ENCODE measurements around the gene WFDC2. TPM values are rescaled to one million over a fixed set of nuclear protein-coding genes. Genes with fewer than 3 reads are reported as not detected.

WFDC2 gene
- total and polyA plus RNA-seq, 8 donors: 5.0 to 49.5 (median 15.0) TPM

DNA sequence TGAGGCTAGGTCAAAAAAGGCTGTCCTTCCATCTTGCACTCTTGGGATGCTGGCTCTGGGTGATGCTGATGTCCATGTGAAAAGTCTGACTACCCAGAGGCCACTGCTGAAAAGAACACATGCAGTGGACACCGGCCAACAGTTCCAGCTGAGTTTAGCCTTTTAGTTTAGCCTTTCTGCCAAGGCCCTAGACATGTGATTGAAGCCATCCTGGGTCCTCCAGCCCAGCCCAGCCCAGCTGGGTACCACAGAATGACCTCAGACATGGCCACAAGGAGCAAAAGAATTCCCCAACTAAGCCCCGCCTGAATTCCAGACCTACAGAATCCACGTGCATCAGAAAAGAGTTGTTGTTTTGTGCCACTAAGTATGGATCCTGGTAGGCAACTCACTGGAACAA lies 36.2 kb upstream of the WFDC2 start:
- TF ChIP-seq, protein P1, sequence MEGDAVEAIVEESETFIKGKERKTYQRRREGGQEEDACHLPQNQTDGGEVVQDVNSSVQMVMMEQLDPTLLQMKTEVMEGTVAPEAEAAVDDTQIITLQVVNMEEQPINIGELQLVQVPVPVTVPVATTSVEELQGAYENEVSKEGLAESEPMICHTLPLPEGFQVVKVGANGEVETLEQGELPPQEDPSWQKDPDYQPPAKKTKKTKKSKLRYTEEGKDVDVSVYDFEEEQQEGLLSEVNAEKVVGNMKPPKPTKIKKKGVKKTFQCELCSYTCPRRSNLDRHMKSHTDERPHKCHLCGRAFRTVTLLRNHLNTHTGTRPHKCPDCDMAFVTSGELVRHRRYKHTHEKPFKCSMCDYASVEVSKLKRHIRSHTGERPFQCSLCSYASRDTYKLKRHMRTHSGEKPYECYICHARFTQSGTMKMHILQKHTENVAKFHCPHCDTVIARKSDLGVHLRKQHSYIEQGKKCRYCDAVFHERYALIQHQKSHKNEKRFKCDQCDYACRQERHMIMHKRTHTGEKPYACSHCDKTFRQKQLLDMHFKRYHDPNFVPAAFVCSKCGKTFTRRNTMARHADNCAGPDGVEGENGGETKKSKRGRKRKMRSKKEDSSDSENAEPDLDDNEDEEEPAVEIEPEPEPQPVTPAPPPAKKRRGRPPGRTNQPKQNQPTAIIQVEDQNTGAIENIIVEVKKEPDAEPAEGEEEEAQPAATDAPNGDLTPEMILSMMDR (IDR thresholded peaks at IDR 0.05): no peak
- ATAC-seq (no peak), DNase-seq (no peak), FAIRE-seq (no peak)
- Histone ChIP-seq H3K4me1 (peaks cover 0 to 4% (median 0%) of the 10 kb centered on the region in 3 donors), H3K36me3 (no peaks in the 10 kb centered on the region), H3K9me3 (no peaks in the 10 kb centered on the region), H3K27ac (no peak overlapping the region), H3K4me3 (no peak overlapping the region), H3K27me3 (no peaks in the 10 kb centered on the region)
- intact Hi-C loops (cut with DNase I): loop anchor here in 2 of 3 donors (5.0 to 10.0 kb wide), 2 partner anchors 116 to 119 kb away; no protein-coding TSS in a partner anchor
- 83 to 87% methylated on average over 3 of the region's 3 CpGs for WGBS, 2 donors

DNA sequence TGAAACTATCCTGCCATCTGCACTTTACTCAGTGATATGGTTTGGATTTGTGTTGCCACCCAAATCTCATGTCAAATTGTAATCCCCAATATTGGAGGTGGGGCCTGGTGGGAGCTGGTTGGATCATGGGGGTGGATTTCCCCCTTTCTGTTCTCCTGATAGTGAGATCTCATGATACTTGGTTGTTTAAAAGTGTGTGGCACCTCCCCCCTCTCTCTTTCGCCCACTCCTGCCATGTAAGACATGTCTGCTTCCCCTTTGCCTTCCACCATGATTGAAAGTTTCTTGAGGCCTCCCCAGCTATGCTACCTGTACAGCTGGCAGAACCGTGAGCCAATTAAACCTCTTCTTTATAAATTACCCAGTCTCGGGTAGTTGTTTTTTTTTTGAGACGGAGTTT lies 35.6 kb upstream of the WFDC2 start:
- TF ChIP-seq, protein P1 (IDR thresholded peaks at IDR 0.05): no peak
- no peaks in the 10 kb centered on the region for H3K27me3 ChIP-seq
- H3K27ac ChIP-seq: no peak overlapping the region
- DNase-seq (no peak), FAIRE-seq (no peak), ATAC-seq (no peak)
- peaks cover 0 to 4% (median 0%) of the 10 kb centered on the region in 3 donors for H3K4me1 ChIP-seq
- no peaks in the 10 kb centered on the region for H3K36me3 ChIP-seq
- intact Hi-C loops (cut with DNase I): loop anchor here in 2 of 3 donors (5.0 to 10.0 kb wide), 2 partner anchors 117 to 119 kb away; no protein-coding TSS in a partner anchor
- H3K4me3 ChIP-seq: no peak overlapping the region
- 91 to 94% methylated on average over 4 of the region's 4 CpGs for WGBS, 2 donors
- no peaks in the 10 kb centered on the region for H3K9me3 ChIP-seq

DNA sequence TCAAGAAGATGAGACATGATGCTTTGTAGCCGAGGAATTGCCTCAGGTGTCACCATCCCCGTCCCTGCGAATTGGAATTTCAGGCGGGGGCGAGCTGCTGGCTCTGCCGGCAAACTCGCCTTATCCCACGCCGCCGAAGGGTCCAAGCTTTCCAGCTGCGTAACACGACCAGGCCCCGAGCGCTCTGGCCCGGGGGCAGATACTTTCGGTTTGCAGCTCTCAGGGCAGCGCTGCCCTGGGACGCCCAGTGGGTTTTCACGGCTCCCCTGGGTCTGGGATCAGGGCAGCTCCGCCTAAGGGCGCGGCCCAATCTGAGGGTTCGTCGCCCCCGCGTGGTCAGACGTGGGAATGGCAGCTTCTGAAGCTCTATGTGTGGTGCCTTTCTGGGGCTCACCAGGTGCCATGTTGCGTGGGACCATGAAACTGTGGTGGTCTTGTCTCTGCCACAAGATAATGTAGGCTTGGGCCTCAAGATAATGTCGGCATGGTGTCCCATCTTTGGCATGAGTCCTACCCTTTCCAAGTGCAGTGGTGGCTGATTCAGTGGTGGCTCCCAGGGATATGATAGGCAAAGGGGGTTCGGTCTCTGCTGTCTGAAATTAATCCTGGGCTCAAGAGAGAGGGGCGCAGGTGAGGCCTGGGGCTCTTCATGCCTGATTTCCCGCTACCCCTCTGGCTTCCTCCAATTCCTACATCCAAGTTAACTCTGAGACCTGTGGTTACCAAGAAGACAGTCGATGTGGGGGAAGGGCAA lies 32.6 kb upstream of the WFDC2 start:
- intact Hi-C loops (cut with DNase I): loop anchor here in 2 of 3 donors (5.0 to 10.0 kb wide), 2 partner anchors 65 to 122 kb away; no protein-coding TSS in a partner anchor

GRCh38 chr20:45440424-45440823 lies 29.1 kb upstream of the WFDC2 start:
- FAIRE-seq (no peak), DNase-seq (no peak), ATAC-seq (no peak)
- TF ChIP-seq, protein P1 (IDR thresholded peaks at IDR 0.05): no peak
- Histone ChIP-seq H3K9me3 (no peaks in the 10 kb centered on the region), H3K4me3 (no peak overlapping the region), H3K36me3 (no peaks in the 10 kb centered on the region), H3K27me3 (no peaks in the 10 kb centered on the region), H3K27ac (no peak overlapping the region), H3K4me1 (peaks cover 0 to 4% (median 0%) of the 10 kb centered on the region in 3 donors)
- intact Hi-C loops (cut with DNase I): no loop called here
- WGBS, 2 donors: 79 to 83% methylated on average over 3 of the region's 3 CpGs

More for the DNA sequence above, 32.6 kb upstream of the WFDC2 start:
- 7 to 8% methylated on average over 33 of the region's 33 CpGs for WGBS, 2 donors
- H3K4me1 ChIP-seq: peaks cover 0 to 4% (median 0%) of the 10 kb centered on the region in 3 donors
- H3K27me3 ChIP-seq: no peaks in the 10 kb centered on the region
- H3K9me3 ChIP-seq: no peaks in the 10 kb centered on the region
- ATAC-seq (peak; percentile 99 to 100 (median 99)), FAIRE-seq (no peak), DNase-seq (peak; percentile 79 to 96 (median 88))
- TF ChIP-seq, protein P1 (IDR thresholded peaks at IDR 0.05): peak; percentile 84 to 95 (median 90)
- H3K4me3 ChIP-seq: peak overlapping the region; percentile 26 to 58 (median 38)
- H3K27ac ChIP-seq: peak overlapping the region; percentile 4 to 68 (median 54)
- H3K36me3 ChIP-seq: no peaks in the 10 kb centered on the region

Data from pancreas (tissue), 10 donors.